ENCODE data around the gene RNF214.

RNF214 gene

DNA sequence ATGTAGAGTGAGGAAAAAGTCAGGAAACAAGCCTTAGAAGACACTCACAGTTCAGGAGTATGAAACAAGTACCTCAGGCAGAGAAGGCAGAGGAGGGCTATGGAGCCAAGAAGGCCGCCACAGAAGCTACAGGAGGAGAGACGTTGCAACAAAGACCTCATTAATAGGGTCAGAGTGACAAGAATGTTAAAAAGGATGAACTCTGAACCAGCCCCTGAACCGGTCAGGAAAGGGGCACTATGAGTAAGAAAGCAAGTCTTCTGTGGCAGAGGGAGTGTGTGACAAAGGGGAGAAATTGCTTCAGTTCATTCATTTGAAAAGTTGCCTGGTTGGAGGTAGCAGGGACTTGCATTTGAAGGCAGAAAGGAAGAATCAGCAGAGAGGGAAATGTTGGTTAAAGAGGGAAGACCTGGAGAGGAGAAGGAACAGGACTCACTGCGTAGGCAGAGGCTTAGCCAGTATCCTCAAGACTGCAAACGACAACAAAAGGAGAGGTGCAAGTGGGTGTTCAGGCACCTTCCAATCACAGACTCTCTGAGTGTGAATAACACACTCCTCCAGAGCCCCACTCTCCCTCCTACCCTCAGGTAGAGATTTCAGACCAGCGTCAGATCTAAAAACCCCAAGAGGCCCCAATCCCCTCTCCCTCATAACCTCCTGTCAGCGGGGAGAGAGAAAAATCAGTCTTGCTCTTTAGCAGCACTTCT is 17.9 kb upstream of the RNF214 start:
- no peak for DNase-seq (ENCODE audit: low read depth in 2 of 2)

DNA sequence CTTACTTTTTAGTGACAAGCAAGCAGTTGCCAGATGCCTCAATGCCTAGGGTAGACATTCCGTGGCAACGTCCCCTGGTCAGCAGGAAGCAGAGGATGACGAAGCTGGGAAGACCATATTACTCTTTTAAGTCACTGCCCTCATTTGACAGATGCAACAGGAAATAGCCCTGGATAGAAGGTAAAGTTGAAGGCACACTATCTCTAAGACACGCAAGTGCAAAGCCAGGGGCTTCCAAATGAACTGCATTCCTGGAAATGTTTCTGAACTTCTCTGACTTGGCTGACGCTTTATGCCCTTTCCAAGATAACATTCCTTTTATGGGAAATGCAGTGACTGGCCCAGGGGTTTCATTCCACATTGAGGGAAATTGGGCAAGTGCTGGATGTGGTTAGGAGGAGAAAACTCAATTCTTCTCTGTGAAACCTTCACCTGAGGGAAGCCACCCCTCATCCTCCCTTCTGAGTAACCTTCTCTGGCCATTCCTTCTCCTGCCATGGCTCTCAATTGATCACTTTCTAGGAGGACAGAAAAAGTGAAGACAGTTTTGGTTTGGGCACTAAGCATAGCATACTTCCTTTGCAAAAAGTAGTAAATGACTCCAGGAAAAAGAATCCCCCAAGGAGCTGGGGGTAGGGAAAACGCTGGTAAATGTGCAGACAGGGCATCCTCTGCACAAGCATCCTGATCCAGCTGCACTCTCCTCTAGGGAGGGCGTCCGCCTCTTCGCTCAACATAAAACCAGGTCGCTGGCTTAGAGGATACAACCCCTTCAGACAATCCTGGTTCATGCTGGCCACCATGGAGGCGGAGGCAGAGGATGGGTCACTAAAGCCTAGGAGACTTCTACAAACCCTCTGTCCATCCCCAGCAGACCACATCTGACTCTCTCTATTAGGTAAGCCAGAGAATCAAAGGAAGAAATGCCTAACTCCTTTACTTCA is 15.1 kb upstream of the RNF214 start:
- DNase-seq (ENCODE audit: low read depth in 2 of 2), result no peak

DNA sequence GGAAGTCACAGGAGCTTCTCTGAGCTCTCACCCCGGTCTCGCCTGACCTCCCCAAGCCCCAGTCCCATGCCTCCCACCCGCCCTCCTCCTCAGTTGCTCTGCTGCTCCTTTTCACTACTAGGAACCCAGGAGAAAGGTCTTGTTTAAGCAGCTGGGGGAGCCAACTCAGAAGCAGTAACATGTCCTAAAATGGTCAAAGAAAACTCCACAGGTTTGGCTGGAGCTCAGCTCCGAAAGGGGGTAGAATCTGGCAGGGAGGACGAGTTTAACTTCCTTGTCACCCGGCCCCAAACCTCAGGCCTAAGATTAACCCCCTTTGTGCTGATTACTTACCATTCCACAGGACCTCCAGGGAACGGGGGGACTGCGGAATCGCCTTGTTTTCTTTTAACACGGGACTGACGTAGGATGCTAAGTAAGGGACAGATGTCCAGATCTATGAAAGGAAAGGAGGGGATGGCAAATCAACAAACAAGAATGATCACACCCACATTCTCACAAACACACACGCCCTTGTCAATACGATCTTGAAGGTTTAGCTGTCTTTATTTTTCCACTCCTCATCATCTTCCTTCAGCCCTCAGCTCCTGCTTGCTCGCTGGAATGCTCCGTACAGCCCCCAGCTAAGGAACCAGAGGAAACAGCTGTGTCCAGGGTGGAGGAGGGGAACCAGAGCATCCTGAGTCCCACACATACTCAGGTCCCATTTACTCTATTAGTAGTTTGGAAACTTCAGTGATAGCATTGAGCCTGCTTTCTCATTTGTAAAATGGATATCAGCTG is 14.1 kb upstream of the RNF214 start:
- DNase-seq (ENCODE audit: low read depth in 2 of 2), result no peak

DNA sequence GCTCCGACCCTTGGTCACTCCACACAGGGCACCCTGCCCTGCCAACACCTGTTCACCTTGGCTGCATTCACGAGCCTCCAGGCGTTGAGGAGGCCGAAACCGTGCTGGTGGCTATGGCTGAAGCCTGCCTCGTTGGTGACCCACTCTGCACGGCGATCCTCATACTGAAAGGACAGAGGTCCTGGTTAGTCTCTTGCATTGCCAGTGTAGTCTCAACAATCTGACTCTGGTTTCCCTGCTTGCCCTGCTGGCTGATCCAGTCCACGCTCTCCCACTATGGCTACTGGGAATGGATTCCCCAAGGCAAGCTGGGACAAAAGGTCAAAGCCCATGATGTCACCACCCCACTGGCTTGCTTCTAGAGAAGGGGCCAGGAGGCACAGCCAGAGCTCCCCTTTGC is 13.5 kb upstream of the RNF214 start:
- no peak for DNase-seq (ENCODE audit: low read depth in 2 of 2)

DNA sequence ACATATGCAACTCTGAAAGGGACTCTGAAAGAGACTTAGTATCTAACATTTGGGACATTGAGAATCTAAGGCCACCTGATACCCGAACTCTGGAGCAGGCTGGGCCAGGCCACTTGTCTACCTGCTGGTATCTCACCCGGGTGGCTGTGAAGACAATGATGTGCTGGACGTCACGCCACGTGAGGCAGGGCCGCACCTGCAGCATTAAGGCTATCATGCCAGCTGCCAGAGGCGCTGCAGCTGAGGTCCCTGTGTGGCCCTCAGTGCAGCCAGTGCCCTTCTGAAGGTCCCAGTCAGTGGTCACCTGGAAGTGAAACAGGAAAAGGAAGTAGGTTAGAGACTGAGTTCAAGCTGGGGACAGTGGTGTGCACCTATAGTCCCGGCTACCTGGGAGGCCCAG is 13.0 kb upstream of the RNF214 start:
- DNase-seq (ENCODE audit: low read depth in 2 of 2), result no peak

DNA sequence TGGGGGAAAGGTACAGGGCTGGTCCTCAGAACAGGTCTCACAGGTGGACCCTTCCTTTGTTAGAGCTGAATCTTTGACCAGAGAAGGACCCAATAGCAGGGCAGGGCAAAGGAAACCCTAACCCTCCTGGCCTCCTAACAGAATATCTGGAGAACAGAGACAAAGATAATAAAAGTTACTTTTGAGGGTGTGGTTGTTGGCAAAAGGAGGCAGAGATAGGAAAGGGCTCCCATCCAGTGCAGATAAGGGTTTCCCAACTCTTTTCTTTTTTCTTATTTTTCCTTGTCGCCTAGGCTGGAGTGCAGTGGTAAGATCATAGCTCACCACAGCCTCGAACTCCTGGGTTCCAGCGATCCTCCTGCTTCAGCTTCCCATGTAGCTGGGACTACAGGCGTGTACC is 12.5 kb upstream of the RNF214 start:
- DNase-seq (ENCODE audit: low read depth in 2 of 2), result no peak

DNA sequence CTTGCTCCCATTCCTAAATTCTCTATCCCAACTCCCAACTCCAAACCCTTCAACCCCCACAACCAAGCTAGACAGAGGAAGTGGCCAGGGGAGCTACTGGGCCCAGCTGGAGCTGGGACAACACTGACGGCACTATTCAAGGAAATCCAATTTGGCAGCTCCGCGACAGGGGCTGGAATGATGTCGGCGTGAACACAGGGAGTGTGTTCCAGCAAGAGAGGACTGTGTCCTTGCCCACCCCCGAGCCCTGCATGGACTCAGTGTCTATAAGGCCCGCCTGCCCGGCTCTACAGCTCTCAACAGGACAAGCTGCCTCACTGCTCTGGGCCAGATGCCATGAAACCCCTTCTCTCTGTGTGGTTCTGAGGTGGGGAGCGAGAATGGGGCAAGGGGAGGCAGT is 11.9 kb upstream of the RNF214 start:
- DNase-seq (ENCODE audit: low read depth in 2 of 2), result no peak

DNA sequence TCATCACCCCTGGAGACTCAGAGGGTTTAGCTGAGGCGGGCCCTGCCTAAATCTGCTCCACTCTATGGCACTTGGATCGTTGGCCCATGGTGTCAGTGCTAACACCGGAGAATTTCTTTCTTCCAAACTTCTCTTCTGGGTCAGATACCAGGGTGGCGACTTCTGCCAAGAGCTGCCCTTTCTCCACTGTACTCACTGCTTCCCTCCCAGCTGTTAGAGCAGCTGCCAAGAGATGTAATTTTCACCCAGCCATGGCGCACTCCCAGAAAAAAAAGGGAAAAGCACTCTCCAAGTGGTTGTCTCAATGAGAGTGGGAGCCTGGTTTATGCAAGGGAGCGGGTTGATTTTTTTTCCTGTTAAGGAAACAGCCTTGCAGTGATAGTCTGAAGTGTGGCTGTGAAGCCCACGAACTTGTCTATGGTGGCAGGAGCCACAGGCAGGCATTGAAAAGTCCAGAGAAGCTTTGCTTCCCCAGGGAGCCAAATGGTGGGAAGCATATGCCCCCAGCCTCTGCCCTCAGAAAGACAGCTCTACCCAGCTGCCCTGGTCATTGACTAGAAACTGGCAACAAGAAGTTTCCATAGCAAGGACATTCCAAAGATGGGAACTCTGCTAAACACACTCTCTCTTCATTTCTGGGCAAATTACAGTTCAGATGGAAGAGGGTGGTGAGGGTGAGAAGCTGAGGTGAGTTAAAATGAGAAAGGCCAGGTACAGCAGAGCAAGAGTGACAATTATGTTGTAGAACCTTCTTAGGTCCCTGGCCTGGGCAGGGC is 11.3 kb upstream of the RNF214 start:
- no peak for DNase-seq (ENCODE audit: low read depth in 2 of 2)

DNA sequence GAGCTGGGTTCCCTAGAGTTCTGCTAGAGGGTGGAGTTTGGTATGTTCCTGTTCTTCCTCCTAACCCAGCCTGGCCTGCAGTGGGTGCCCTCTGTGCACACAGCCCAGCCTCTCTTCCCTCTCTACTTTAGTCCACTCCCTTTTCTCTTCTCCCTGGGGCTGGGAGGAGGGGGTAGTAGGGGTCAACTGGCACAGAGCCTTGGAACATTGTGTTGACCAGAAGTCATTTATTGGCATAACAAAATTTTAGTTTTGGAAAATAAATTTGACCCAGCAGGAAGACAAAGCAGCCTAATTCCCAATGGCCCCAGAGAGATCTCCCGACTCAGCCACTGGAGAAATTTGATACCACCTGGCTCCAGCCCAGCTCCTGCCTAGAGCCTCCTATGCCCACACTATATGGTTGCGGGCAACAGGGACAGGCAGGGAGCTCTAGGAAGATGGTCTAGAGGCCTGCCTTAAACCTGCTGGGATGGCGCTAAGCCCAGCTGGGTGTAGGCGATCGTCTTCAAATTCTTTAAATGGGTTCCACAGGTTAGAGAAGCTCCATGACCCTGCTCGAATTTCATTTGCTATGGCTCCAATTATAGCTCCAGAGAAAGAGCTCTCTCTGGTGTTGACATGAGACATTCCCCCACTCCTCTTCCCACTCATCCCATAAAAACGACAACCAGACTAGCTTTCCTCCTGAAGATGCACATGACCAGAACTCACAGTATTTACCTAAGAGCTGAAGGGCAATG is 10.5 kb upstream of the RNF214 start:
- no peak for DNase-seq (ENCODE audit: low read depth in 2 of 2)

DNA sequence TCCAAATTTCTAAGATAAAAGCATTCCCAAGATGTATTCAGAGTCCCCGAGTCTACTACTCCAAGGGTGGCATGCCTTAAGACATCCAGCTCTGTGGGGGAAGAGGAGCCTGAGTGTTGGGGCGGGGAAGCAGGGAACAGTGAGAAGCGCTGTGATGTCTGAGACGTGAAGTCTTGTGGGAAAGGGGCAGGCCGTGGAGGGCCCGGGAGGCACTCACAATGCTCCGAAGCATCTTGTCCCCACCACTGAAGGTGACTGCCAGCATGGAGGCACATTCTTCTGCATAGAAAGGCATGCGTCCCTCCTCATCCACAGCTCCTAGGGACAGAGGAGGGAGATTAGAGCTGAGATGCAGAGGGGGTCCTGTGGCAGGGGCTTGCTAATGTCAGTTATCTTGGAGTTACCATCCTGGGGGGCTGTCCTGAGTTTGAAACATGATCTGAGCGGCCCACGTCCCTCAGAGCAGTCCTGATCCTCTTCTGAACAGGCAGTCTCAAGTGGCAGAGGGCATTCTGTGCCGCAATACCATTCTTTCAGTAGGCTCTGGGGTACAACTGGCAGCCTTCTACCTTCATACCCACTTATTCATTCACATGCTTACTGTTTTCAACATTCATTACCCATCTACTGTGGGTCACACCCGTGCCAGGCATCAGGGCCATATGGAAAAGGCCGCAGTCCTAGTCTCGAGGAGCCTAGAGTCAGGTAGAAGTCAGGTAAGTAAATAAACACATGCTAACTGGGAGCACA is 9.3 kb upstream of the RNF214 start:
- no peak for DNase-seq (ENCODE audit: low read depth in 2 of 2)

DNA sequence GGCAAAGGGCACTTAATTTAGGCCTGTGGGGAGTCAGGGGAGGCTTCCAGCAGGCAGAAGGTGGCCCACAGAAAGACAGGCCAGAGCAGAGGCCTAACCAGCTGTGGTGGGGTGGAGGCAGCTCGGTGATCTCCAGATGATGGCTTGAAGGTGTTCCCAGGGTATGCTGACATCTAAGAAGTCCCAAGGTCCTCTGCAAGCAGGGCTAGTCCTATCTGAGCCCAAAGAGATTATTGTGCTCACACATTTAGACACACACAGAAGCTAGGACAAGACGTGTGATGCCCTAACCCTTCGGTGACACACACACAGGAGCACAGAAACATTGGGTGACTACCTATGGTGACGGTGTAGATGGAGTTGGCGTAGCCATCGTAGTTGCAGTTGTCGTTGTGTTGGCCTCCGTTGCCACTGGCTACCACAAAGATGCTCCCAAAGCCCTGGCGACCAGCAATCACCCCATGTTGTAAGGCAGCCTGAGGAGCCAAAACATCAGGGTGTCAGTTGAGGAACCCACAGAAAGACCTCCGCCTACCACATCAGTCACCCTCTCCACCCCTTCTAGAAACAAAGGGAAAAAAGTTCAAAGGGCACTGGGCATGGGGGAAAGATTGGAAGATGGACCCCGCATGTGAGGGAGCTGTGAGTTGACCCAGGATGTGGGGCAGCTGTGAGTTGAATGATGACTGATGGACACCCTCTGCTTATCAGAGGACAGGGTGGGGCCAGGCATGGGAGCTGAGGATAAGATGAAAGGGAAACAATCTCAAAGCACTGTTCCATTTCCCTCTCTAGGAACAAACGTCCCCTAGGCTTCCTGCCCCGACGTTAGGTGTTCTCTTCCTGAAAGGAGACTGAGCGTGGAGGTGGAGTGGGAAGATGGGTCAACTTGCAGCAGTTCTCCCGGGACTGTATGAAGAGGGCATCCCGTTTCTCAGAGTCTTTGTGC is 8.5 kb upstream of the RNF214 start:
- no peak for DNase-seq (ENCODE audit: low read depth in 2 of 2)

DNA sequence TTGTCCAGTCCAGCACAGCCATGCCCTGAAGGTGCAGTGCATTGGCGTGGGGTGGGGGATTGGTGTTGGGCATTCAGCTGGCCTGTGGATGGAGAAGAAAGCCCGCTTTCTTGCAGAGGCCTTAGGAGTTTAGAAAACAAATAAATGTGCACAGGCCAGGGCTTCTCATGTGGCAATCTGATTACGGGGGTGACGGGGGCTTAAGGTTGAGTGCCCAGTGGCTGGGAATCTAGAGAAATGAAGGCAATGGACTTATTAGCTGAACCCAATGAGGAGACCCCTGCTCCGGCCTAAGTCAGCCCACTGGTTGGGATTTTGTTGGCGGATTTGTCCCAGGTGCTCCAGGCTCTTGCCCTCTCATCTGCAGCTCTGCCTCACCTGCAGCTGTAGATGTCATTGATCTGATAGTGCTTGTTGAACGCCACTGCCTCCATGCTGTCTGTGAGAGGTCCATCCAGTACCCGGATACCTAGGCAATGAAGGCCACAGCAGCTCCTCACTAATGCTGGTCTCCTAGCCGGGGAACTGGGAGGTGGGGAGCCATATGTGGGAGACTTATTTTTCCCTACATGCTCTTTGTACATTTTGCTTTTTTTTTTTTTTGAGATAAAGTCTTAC is 6.8 kb upstream of the RNF214 start:
- DNase-seq (ENCODE audit: low read depth in 2 of 2), result no peak

DNA sequence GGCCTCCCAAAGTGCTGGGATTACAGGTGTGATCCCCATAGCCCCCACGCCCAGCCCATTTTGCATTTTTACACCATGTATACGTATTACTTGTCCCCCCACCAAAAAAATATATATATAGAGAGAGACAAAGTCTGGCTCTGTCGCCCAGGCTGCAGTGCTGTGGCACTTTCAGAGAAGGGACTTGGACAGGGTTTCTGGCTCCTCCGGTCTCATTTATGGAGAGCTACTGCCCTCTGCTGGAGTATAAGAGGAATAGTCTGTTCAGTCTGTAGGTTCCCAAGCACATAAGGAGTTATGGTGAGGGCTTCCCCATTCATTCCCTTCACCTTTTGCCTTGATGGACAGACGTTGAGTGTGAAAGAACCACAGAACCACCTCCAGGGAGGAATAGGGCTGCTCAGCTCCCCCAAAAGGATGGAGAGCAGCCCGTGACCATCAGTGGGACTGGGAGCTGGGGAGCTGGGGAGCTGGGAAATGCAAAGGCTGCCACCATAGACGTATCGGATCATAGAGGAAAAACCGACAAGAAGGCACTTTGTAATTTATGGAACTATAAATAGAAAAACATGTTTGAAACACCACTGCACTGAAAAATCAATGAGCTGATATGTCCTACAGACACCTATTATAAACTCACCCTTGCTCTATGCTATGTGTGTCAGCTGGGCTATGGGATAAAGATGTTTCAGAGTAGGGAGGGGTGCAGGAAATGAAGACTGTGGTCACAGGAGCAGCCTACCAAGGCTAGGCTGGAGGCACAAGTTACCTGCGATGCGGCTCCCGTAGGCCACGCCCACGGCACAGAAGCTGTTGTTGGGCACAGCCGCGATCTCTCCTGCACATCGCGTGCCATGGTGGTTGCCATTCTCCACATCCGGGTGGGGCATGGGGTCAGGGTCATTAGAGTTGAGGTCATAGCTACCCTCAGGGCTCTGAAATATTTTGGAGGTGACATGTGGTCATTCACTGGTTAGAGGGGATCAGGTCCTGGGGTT is 5.8 kb upstream of the RNF214 start:
- no peak for DNase-seq (ENCODE audit: low read depth in 2 of 2)

DNA sequence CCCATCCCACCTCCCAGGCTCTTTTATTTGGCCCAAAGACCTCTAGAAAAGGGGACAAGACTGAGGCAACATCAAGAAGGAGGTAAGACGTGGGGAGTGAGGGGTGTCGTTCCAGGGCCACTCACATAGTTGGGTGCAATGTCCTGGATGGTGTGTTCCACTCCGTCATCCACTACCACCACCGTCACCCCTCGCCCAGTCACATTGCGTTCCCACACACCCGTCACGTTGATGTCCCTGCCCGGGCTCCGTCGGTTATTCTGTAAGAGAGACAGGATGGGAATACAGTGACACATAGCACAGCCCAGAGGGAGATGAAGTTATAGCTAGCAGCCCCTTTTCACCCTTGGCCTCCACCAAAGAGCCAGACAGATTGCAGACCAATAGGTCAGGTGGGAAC is 4.4 kb upstream of the RNF214 start:
- DNase-seq (ENCODE audit: low read depth in 2 of 2), result no peak

DNA sequence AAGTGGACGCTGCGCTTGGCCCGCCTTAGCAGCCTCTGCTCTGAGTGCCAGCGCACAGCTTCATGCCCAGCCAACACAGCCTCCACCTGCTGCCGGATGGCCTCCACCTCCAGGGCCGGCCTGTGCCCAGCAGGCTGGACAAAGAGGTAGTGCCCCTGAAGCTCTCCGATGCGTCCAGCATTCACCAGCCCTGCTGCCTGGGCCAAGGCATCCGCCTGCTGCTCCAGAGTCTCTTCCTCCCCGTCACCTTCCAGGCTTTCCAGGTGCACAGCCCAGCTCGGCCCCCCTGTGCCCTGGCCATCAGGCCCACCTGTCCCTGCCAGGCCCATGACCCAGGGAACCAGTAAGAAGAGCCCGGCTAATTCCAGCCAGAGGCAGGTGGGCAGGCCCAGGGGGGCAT is 3.1 kb upstream of the RNF214 start:
- no peak for DNase-seq (ENCODE audit: low read depth in 2 of 2)

DNA sequence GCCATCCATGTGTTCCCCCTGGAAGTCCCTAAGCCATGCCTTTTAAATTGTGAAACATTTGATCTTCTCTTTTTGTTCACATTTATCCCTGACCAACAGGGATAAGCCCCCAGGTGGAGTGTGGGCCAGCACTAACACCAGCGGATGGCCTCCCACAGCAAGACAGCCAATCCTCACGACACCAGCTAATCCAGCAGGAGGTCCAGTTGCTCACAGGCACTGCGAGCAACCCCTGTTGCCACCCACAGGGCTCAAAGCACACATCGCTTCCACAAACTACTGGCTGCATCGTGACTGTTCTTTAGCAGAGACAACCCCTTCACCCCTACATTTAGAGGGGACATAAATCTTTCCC is 2.6 kb upstream of the RNF214 start:
- DNase-seq (ENCODE audit: low read depth in 2 of 2), result no peak

DNA sequence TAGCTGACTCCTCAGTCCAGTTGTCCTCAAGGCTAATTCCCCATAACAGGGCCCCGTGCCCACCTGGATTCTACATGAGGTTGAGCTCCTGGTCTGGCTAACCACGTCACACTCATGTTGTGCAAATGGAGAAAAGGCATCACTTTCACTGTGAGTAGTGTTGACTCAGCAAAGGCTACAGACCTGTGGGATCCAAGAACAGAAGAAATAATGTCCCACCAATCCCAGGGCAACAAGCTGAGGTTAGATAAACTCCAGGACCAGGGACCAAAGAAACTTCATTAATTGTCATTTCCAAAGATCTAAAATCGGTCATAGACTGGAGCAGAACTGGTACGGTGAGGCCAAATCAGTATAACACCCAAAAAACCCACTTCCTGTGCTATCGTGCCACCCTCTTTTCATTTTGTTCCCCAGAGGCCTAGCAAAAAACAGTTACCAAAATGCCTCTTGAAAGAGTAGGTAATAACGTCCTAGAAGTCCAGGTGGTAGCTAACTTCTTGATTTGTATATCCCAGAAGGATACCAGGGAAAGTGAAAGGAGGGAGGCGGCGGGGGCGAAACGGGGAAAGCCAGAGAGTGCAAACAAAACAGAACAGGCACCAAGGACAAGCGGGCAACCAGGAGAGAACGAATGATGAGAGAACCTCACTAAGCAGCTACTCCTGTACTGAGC is 2.0 kb upstream of the RNF214 start:
- DNase-seq (ENCODE audit: low read depth in 2 of 2), result peak; percentile 8 to 34
